HepG2 (cell line): Measurements from ENCODE around the gene TGM5. TPM values are rescaled to one million over a fixed set of nuclear protein-coding genes. Genes with fewer than 3 reads are reported as not detected.

Experiments used
- ATAC-seq: fragments of 200-7000 bp; cut with Tn5 transposase; 3 replicates; pipeline ENCODE4 v1.9.1; 2020; ENCODE audit warnings: mild to moderate bottlenecking, moderate library complexity
- BruUV-seq: library from RNA; stranded (reverse); fragments of 400-500 nt; replicated peaks from 2 replicates; lab custom pipeline; 2021; lab: Mats Ljungman, UMichigan
- CTCF ChIA-PET: fragments of 300-600 bp; formaldehyde crosslinking; extraction: SDS; loops from one replicate; lab custom pipeline; 2021; ENCODE audit warnings: low total read pairs, inconsistent platforms, low intra/inter-chr PET ratio; lab: Yijun Ruan, JAX
- POLR2A ChIA-PET: fragments of 350-600 bp; sonication (Branson Sonifier 250); formaldehyde crosslinking; loops from one replicate; lab custom pipeline; 2020; ENCODE audit warnings: antibody characterized with exemption, inconsistent platforms; lab: Yijun Ruan, JAX
- DNase-seq: peaks from one replicate; pipeline ENCODE4 v3.0.0-alpha.2; 2015; ENCODE audit warnings: low spot score
- FAIRE-seq: peaks from 3 replicates; lab custom pipeline; 2011; peaks lifted over from hg19 to GRCh38; lab: Jason Lieb, UNC
- H2AFZ ChIP-seq: one replicate; pipeline ENCODE4 v1.6.1; 2011; ENCODE audit warnings: low read length, inconsistent platforms
- H3K27ac ChIP-seq: fragments of 300-600 bp; 3 replicates; pipeline ENCODE4 v1.8.0; 2011; ENCODE audit warnings: mixed run types, mild to moderate bottlenecking, mixed read lengths, low read length, inconsistent platforms; ENCODE audit not compliant: insufficient read depth; ENCODE audit errors: extremely low read length
- H3K27me3 ChIP-seq, 2 experiments: fragments of 200-600 bp in 1 of 2; 2 replicates in 1 of 2; 3 replicates in 1 of 2; pipeline versions ENCODE4 v1.6.0 to v1.8.0; 2011; ENCODE audit warnings: low read length in 2 of 2, mild to moderate bottlenecking in 2 of 2, moderate library complexity in 2 of 2, inconsistent platforms in 1 of 2; ENCODE audit not compliant: insufficient read depth in 2 of 2, control insufficient read depth in 1 of 2
- H3K36me3 ChIP-seq, 2 experiments: fragments of 200-600 bp in 1 of 2; replicated peaks in 1 of 2; 2 replicates in 1 of 2; 3 replicates in 1 of 2; pipeline versions ENCODE4 v1.5.1 to v1.8.0; 2011; ENCODE audit warnings: low read length in 2 of 2, inconsistent platforms in 1 of 2; ENCODE audit not compliant: insufficient read depth in 2 of 2, control insufficient read depth in 1 of 2
- H3K4me1 ChIP-seq: 2 replicates; pipeline ENCODE4 v1.5.1; 2012; ENCODE audit warnings: low read length, inconsistent platforms; ENCODE audit not compliant: insufficient read depth
- H3K4me2 ChIP-seq: 2 replicates; pipeline ENCODE4 v1.6.0; 2011; ENCODE audit warnings: low read depth, low read length, inconsistent platforms
- H3K4me3 ChIP-seq, 3 experiments: fragments of 200-600 bp in 1 of 3; sonication (generic), shearing (Covaris generic) in 1 of 3; replicated peaks in 1 of 3; 2 replicates each; pipeline ENCODE4 v1.5.1; 2011 to 2016; ENCODE audit warnings: low read length in 3 of 3, inconsistent platforms in 2 of 3, low read depth in 2 of 3, mild to moderate bottlenecking in 2 of 3, control low read depth in 1 of 3, mixed read lengths in 1 of 3; ENCODE audit not compliant: insufficient read depth in 1 of 3
- H3K79me2 ChIP-seq: one replicate; pipeline ENCODE4 v1.6.1; 2011; ENCODE audit warnings: low read length, inconsistent platforms; ENCODE audit not compliant: insufficient read depth
- H3K9ac ChIP-seq: 2 replicates; pipeline ENCODE4 v1.6.0; 2011; ENCODE audit warnings: mild to moderate bottlenecking, low read depth, low read length, inconsistent platforms; ENCODE audit not compliant: insufficient read depth
- H3K9me3 ChIP-seq: 2 replicates; pipeline ENCODE4 v1.5.1; 2012; ENCODE audit warnings: mild to moderate bottlenecking, low read length
- H4K20me1 ChIP-seq: 2 replicates; pipeline ENCODE4 v1.6.0; 2011; ENCODE audit warnings: inconsistent platforms, mild to moderate bottlenecking, low read length, moderate library complexity; ENCODE audit not compliant: insufficient read depth
- CREM ChIP-seq, 2 experiments: sonication (generic) in 1 of 2; formaldehyde crosslinking in 1 of 2; IDR thresholded peaks; 2 replicates each; pipeline versions ENCODE4 v1.4.0 to v1.6.1; 2016 to 2020; ENCODE audit warnings: antibody characterized with exemption in 1 of 2, mild to moderate bottlenecking in 1 of 2, missing genetic modification reagents in 1 of 2
- PCBP2 ChIP-seq: fragments of 200-400 bp; formaldehyde crosslinking; optimal IDR thresholded peaks from 2 replicates; pipeline ENCODE3; 2018; ENCODE audit warnings: low read length, low read depth; ENCODE audit not compliant: poor library complexity, severe bottlenecking
- SOX13 ChIP-seq, 3 experiments: fragments of 450-650 bp in 1 of 3; sonication (generic) in 1 of 3; formaldehyde crosslinking in 1 of 3; IDR thresholded peaks in 2 of 3; conservative IDR thresholded peaks in 1 of 3; 2 replicates each; pipeline versions ENCODE4 v1.5.0 to v1.6.1; 2016 to 2020; ENCODE audit warnings: antibody characterized with exemption in 1 of 3, mild to moderate bottlenecking in 1 of 3, missing compliant biosample characterization in 1 of 3, missing genetic modification reagents in 1 of 3, moderate library complexity in 1 of 3
- ZNF143 ChIP-seq: sonication (generic); formaldehyde crosslinking; IDR thresholded peaks from 2 replicates; pipeline ENCODE4 v1.4.0; 2020; ENCODE audit warnings: missing genetic modification reagents
- ZNF629 ChIP-seq: sonication (generic); formaldehyde crosslinking; conservative IDR thresholded peaks from 2 replicates; pipeline ENCODE4 v1.5.0; 2020; ENCODE audit warnings: missing genetic modification reagents
- ZNF678 ChIP-seq: sonication (generic); formaldehyde crosslinking; IDR thresholded peaks from 2 replicates; pipeline ENCODE4 v1.4.0; 2020; ENCODE audit warnings: mild to moderate bottlenecking, missing genetic modification reagents
- ZNF749 ChIP-seq: sonication (generic); formaldehyde crosslinking; IDR thresholded peaks from 2 replicates; pipeline ENCODE4 v1.8.0; 2022; ENCODE audit warnings: mild to moderate bottlenecking, missing genetic modification reagents, moderate library complexity, borderline replicate concordance
- WGBS: methylation state at CpG from one replicate; pipeline ENCODE4 v1.1.6; 2017; ENCODE audit warnings: low lambda C conversion rate; 5-methylcytosine and 5-hydroxymethylcytosine counted together
- in situ Hi-C: cut with HindIII; loops from 2 replicates; pipeline ENCODE4 v1.10.0; 2017; ENCODE audit warnings: low pct_unique_long_range_greater_than_20kb; ENCODE audit not compliant: extremely low pct_ligation_motif_present
- intact Hi-C: fragments of 100-400 bp; cut with micrococcal nuclease; formaldehyde crosslinking; loops from one replicate; pipeline ENCODE4 v1.10.0; 2022; ENCODE audit not compliant: unreplicated experiment
- polyA plus RNA-seq, 8 experiments: library from polyadenylated mRNA; depleted of rRNA in 3 of 8; stranded (reverse) in 7 of 8; unstranded in 1 of 8; fragments of >200 nt; fragmentation: Illumina TruSeq in 4 of 8; extraction: Trizol in 4 of 8; gene quantifications; 2 replicates each; pipeline versions ENCODE4 v1.2.1 to v1.2.3, GENCODE V29; 2011 to 2016; ENCODE audit warnings: low read depth in 4 of 8, missing spikeins in 1 of 8, mixed read lengths in 1 of 8; ENCODE audit not compliant: insufficient read depth in 1 of 8
- total RNA-seq, 5 experiments: library from RNA; depleted of rRNA; stranded (reverse); fragments of >200 nt; fragmentation: Illumina TruSeq; extraction: Trizol; gene quantifications; 2 replicates each; pipeline ENCODE4 v1.2.3, GENCODE V29; 2016; ENCODE audit warnings: low read depth in 1 of 5

TGM5 gene
- total and polyA plus RNA-seq, 2 of the 13 experiments (the other 11 are each of a cell fraction or from before 2014, with no cell fraction given), result 0.18 to 0.65 TPM

GRCh38 chr15:43266386-43266785 lies 342 bp downstream of the TGM5 start:
- Histone ChIP-seq H3K9me3 (no peaks in the 10 kb centered on the region), H3K9ac (no peak overlapping the region), H3K4me2 (no peak overlapping the region), H3K4me3 (no peak overlapping the region), H3K79me2 (no peaks in the 10 kb centered on the region), H3K27me3 (peaks cover 0 to 26% of the 10 kb centered on the region in 2 experiments; a peak in 4 of 5 replicates), H2AFZ (no peak overlapping the region), H4K20me1 (no peaks in the 10 kb centered on the region), H3K4me1 (no peaks in the 10 kb centered on the region), H3K36me3 (no peaks in the 10 kb centered on the region), H3K27ac (no peak overlapping the region)
- whole genome bisulfite sequencing, result 56% methylated on average over 2 of the region's 2 CpGs
- in situ Hi-C loops (no loop called here), intact Hi-C loops (loop anchor here (5.0 kb wide), 1 partner anchor 44 kb away; the partner anchor contains the start of gene EPB42)
- POLR2A ChIA-PET, result no interaction called here
- no peak for DNase-seq
- ATAC-seq, result no peak
- no peak for FAIRE-seq
- CTCF ChIA-PET, result no interaction called here
- no TSS peak for BruUV-seq
- no peak for TF ChIP-seq SOX13 (IDR thresholded peaks at IDR 0.05)
- no peak for TF ChIP-seq SOX13 (CRISPR knock-in tag; conservative IDR thresholded peaks at IDR 0.05 in 1 of 2, IDR thresholded peaks at IDR 0.05 in 1 of 2)
- no peak for TF ChIP-seq ZNF629 (CRISPR knock-in tag)

- no peaks in the 10 kb centered on the region for H3K9me3 ChIP-seq
- no peak overlapping the region for H2AFZ ChIP-seq
- POLR2A ChIA-PET, result no interaction called here
- in situ Hi-C loops, result no loop called here
- intact Hi-C loops, result no loop called here
- ATAC-seq, result no peak
- H3K27ac ChIP-seq, result no peak overlapping the region
- WGBS, result 40% methylated on average over 1 of the region's 19 CpGs
- no peak for TF ChIP-seq ZNF749 (CRISPR knock-in tag)
- TF ChIP-seq CREM (IDR thresholded peaks at IDR 0.05), result no peak
- no peak for TF ChIP-seq CREM (CRISPR knock-in tag; IDR thresholded peaks at IDR 0.05)
- no peak for TF ChIP-seq PCBP2
- TF ChIP-seq ZNF678, result no peak
- no peak for TF ChIP-seq ZNF143 (CRISPR knock-in tag)
- TF ChIP-seq, all 625 proteins: peak for 0
- H3K4me1 ChIP-seq, result no peaks in the 10 kb centered on the region
- CTCF ChIA-PET, result no interaction called here
- no peaks in the 10 kb centered on the region for H3K79me2 ChIP-seq
- no peak overlapping the region for H3K4me2 ChIP-seq
- peaks cover 2 to 25% of the 10 kb centered on the region in 2 experiments; a peak in 4 of 5 replicates for H3K27me3 ChIP-seq
- no peak for FAIRE-seq
- H4K20me1 ChIP-seq, result no peaks in the 10 kb centered on the region
- H3K4me3 ChIP-seq, result no peak overlapping the region
- no TSS peak for BruUV-seq
- no peaks in the 10 kb centered on the region for H3K36me3 ChIP-seq
- DNase-seq, result no peak
- H3K9ac ChIP-seq, result no peak overlapping the region
These were observed 6.6 kb downstream of the TGM5 start for GRCh38 chr15:43260011-43260615.
